Cerebellar cortex (tissue), 1 donor: ENCODE data around the gene CD164L2.
"Not testable (repeated sequence)": the region's sequence is repeated elsewhere in the genome, so short reads cannot be mapped to it uniquely, and the experiment has no call there.

ENCODE experiments used
- DNase-seq: peaks from one replicate; pipeline ENCODE4 v3.0.0-alpha.2; 2015; ENCODE audit warnings: low spot score

The CD164L2 gene

DNA sequence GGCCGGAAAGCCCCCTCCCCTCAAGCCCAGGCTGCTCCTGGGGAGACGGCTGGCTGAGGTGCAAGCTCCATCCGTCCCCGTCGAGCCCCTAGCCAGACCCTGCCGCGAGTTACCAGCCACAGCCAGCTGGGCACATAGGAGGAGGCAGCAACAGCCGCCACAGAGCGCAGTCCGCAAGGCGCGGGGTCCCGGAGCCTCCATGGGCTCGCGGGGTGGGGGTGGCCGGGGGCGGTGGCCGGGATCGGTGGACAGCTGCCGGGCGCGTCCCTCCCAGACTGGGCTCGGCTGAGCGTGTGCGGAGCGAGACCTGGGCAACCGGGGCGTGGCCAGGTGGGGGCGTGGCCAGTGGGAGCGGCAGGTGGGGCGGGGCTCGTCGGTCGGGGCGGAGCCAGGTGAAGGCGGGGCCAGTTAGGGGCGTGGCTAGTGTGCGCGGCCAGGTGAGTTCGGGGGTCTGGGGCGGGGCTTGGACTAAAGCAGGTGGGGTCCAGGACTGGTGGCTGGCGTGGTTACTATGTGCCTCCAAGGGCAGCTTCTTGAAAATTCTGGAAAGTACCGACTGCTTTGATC is at the start of gene CD164L2:
CD164L2 (minus strand) TSS at position 295 of the 567 bp plus-strand sequence; CDS start at position 201, 94 bp downstream.
- DNase-seq = no peak

DNA sequence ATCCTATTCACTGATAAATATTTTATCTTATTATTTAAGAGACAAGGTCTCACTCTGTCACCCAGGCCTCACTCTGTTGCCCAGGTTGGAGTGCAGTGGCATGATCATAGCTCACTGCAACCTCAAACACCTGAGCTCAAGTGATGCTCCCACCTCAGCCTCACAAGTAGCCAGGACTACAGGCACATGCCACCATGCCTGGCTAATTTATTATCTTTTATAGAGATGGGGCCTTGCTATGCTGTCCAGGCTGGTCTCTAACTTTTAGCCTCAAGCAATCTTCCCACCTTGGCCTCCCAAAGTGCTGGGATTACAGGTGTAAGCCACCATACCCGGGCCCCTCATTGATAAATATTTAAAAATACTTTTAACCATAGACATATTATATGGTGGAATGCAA is 49.6 kb upstream of the CD164L2 start:
- DNase-seq = not testable (repeated sequence)

DNA sequence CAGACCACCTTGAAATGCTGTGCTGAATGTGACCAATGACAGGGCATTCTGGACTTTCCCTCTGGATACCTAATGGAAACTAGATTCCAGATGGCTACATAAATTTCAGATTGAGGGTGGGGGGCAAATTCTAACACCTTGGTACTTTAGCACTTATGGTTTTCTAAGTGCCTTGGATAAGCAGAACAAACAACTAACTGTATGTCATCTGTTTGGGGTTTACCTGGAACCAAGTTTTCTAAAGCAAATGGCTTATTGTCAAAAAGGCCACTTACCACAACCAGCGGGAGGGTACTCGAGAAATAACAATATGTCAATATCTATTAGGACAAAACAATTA is 48.4 kb upstream of the CD164L2 start:
- DNase-seq = no peak

DNA sequence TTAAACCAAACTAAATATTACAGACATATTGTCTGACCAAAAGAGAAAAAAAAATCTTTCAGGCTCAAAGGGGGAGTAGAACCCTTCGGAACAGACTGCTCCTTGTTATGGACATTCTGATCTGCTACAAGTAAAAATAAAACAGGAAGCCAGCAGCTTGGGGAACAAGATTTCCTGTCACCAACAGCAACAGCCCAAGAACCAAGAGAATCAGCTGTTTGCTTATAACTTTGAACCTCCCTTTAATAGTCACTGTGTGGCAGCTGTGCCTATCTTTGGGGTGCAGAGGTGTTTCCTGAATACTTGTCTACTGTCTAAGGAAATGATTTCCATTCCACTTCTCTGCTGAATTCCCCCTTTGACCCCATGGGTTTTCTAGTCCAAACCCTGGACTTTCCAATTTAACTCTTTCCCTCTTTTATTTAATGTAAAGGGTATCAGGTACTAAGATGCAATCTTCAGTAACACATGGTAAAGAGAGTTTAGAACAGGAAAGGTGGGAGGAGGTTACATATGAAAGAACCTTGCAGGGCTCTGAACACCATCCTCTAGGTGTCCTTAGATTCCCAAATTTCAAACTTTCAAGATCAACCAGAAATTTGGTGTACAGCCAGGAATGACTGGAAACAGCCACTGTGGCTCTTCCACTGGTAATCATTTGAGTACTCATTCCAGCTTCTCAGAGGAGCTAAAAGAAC is 47.9 kb upstream of the CD164L2 start:
- DNase-seq = peak; percentile 50

DNA sequence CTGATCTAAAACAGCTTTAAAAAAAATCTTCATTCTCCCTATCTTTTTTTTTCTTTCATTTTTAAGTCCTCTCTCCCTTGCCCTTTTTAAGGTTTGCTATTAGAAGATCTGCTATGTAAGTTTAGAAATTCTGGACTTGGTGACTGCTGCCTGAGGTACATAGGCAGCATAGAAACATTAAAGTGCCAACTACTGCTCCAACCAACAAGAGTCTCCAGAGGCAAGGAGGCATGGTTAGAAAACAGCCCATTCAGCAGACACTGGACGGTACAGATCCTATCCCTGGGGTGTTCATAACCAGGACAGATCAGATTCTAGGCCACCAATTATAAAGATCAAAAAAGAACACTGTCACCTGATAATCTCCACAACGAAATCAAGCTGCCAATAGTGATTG is 45.9 kb upstream of the CD164L2 start:
- DNase-seq = no peak

DNA sequence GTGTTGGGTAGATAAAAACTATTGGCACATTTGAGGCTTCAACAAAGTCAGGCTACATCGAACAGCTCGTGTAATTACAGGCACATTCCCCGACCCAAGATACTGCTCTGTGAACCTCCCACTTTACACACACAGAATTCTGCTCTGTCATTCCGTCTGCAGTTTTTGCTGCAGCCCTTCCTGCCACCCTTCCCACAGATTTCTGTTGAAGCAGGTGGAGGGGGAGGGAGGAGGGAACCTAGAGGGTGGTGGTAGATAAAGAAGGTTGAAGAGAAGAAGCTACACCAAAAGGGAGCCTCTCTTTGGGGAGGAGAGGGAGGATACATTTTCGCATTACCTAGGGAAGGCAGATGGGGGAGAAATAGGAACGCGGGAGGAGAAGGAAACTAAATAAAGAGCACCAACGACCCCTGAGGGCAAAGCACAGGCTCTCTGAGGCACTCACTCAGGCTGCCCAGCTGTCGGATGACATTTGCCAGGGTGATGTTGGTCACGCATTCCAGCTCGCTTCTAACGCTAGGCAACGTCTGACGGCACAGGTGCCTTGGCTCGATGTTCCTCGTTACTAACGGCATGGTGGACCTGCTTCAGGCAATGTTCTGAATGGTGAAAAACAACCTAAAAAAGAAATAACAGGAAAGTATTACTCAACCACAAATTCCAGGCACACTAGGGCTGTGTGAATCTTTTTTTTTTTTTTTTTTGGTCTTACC is 45.3 kb upstream of the CD164L2 start:
- DNase-seq = peak; percentile 28

DNA sequence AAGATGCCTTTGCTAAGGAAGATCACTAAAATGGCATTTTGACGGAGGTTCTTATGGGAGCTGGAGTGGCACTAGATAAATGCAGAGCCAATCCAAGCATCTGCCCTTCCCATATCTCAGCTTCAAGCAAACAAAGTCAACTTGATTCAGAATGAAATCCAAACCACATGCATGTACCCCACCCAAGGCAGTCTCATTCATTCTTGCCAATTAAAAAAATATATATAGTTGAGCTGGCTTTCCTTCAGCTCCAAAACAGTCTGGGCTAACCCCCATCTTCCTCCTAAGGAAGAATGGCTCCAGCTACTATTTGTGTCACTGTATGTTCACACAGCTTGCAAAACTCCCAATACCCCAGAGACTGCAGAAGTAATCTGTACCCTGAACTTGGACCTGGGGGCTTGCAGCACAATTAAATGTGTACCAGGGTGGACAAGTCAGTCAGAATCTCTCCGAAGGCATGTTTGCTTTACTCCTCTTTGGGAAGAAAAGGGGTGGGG is 44.7 kb upstream of the CD164L2 start:
- no peak for DNase-seq

DNA sequence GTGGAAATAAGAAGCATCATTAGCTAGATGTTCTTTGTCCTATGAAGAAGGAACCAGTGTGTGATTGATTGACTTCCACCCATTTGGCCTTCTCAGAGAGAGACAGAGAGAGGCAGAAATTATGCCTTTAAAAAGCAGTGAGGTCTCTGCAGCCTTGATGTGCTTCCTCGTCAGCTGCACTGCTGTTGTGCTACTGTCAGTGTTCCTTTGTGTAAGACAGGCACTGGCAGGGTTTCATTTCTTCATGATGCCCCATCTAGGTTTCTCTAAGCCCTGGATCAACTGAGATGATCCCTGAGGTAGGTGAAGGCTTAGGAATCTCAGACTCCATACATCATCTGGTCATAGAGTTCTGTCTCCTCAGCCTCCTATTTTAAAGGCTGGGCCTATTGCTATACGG is 44.2 kb upstream of the CD164L2 start:
- no peak for DNase-seq

DNA sequence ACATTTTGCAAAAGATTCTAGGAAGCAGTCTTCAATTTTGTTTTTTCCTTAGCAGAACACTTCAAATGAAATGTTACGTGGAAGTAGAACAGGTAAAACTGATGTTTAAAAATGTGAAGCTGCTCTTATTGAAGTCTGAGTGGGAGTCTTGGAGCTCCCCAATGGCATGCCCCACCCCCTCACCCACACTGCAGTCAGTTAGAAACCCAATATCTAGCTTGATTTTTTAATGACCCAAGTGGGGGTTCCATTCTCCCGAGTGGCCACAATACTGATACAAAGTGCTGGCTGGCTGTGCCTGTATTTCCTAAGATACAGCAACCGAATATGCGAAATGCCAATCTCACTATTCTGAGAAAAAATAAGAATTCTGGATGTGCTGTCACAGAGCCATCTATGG is 40.6 kb upstream of the CD164L2 start:
- DNase-seq = no peak

DNA sequence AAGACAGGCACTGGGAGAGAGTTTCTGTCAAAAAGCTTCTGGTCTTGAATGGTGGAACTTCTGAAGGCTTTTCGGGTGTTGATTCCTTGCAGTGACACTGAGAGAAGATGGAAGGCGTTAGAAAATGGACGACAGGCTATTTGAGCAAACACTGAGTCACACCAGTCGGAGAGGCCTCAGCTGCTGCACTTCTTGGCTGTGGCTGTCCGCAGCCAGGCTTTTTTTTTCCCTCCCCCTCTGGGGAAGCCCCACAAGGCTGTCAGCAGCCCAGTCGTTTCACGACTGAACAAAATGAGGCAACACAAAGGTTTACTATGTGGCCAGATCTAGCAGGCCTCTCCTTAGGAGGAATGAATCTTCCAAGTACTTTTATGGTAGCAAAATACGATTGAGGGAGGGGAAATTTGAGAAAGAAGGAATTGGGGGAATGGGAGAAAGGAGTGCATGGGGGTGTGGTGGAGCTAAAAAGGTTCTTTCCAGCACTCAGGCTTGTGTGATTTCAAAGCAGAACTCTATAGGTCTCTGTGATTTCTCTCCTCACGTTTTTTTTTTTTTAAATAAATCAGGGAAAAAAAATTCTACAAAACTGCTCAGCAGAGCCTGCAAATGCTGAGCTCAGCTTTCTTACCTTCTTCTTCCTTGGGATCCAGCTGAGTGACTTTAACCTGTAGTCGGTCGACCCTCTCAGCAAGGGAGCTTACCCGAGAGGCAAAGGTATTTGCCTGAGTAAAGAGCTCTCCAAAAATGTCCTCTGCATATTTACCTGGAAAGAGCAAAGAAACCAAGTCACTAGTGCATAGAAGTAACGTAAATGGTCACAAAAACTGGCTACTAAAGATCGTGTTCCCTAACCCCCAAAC is 35.4 kb upstream of the CD164L2 start:
- DNase-seq = no peak

DNA sequence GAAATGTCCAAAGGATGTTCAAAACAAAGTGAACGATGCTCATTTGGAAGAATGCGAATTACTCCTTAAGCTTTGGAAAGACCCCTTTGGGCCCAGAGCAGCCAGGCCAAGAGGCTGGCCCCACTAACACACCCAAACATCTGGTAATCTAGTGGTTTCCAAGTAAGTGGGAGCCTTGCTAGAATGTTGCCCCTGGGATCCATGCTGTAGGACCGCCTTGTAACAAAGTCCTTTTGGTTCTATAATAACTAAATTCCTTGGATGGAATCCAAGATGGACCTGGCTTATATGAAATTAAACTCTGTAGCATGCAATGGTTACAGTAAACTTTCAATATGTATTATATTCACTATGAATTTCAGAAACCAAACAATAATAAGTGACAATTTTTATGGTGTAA is 34.6 kb upstream of the CD164L2 start:
- no peak for DNase-seq

DNA sequence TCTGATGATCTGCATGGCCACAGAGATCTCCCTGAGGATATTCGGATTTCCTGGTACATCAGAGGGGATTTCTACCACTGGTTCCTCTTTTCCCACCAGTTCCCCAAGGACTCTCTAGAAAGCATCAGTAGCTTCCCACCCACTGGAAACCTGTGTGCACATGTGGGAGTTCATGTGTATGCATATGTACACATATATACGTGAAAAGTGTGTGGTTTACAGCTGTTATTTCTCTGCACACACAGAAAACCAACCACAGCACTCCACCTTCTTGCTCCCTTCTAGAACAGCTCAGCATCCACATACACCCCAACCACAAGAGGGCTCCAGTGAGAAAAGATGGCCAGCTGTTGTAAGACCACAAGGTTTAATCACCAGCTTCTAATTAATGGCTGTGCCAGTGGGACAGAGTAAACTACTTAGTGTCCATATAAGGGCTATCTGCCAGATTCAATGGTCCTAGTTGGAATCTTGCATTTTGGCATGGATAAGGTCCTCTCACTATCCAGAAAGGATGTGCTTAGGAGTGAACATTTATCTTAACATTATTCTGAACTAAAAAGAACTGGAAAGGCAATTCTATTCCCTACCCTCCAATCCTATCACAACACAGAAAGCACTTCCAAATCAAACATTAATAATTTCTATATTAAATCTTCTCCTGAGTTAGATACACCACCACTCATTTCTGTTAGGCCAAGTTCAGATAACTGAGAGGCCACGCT is 33.4 kb upstream of the CD164L2 start:
- peak; percentile 65 for DNase-seq

DNA sequence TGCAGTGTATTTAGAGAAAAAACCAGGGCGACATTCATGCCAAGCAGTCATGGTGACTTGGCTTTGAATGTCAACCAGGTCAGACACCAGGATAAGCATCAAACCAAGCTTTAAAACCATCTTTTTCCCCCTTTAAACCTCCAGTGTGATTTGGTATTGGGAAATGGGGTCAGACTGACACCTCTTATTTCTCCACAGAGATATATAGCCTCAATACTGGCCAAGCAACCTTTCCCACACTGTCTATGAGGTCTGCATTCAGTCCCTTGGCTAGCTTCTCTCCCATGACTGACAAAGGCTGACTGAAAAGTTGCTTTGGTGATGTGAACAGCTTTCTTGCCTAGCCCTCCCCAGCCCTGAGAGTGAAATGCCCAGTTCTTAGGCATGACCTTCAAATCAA is 31.0 kb upstream of the CD164L2 start:
- DNase-seq = no peak

DNA sequence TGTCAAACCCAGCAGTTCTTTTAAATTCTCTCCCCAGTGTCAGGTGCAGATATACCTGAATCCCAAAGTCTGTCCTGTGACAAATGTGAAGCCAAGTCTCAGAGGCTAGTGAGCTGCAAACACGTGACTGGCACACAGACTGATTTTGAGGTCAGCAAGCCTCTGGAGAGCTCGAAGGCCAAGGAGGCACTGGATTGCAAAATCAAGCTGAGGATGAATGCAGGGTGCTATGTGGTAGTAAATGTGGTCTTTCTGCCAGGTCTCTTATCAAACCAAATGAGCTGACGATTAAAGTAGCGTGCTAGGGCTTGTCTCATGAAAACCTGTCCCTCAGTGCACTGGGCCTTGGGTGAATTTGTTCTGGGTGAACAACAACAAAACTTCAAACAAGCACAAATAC is 29.9 kb upstream of the CD164L2 start:
- no peak for DNase-seq

DNA sequence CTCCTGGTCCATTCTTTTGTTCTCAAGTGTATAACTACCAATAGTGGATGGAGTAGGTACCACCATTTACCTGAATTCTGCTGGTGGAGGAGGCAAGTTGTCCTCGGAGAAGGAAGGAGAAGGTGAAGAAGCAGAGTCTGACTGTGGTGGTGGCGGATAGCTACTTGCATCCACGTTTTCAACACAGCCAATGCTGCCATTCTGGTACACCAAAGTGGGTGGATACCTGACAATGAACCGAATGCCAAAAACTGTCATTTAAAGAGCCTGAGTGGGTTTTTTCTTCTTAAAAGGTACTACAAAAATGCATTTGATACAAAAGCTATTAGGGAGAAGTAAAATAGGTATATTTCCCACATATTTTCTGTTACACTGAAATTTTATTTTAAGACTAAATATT is 29.4 kb upstream of the CD164L2 start:
- DNase-seq = no peak

DNA sequence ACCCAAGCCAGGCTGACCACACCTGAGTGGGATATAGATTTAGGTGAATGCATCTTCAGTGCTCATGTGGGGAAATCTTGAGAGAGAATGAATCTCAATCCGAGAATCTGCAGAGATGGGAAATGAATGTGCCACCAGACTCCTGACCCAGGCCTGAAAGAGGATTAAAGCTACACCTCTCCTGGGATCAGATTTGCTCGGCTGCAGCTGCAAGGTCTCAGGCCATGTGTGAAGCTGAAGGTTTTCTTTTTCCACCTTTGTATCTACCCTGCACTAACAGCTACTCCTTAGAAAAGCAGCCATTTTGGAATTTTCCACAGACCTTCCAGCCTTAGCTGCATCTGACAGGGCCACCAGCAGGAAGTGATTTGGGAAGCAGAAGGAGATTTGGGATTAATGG is 27.6 kb upstream of the CD164L2 start:
- DNase-seq = no peak

DNA sequence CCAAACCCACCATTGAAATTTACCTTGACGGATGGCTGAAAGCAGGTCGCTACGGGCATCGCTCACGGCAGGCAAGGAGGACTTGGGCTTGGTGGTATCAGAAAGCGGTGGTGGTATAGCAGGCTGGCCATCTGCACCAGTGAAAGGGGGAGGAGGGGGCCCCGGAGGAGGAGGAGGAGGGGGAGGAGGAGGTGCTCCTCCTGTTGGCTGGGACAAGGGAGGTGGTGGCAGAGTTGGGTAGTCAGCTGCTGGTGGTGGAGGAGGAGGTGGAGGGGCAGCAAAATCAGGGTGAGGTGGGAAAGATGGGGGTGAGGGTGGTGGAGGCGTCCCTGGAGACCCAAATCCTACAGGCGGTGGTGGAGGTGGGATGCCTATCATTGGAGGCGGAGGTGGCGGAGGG is 26.5 kb upstream of the CD164L2 start:
- no peak for DNase-seq

DNA sequence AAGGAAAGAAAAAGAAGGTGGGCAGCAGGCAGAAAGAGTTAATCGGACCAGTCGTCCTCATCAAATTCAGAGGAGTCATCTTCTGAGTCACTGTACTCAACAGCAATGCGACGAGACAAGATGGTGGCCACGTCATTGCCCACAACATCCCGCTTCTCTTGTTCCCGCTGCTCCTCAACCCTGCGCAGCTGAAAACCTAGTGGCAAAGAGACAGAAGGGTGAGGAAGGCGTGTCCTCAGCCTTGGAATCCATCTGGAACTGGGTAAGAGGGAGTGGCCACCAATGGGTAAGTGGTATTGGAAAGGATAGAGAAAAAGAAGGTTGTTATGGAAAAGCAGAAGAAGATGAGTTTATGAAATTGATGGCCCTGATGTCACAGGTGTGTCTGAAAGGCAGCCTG is 25.0 kb upstream of the CD164L2 start:
- DNase-seq = no peak

DNA sequence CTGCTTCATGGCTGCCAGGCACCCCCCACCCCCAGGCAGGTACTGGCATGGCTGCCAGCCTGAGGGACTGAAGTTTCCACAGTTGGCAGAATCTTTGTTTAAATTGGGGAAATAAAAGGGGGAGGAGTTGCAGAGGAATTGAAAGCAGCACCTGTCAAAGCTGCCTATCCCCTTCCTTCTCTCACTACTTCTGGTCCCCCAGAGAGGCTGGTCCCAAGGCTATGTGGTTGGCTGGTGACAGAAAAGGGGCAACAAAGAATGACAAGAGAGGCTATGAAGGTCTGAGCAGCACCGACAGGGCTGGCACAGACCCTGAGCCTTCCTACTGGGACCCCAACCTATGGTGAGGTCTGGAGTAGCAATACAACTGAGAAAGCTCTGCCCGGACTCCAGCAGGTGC is 23.7 kb upstream of the CD164L2 start:
- DNase-seq = not testable (repeated sequence)

DNA sequence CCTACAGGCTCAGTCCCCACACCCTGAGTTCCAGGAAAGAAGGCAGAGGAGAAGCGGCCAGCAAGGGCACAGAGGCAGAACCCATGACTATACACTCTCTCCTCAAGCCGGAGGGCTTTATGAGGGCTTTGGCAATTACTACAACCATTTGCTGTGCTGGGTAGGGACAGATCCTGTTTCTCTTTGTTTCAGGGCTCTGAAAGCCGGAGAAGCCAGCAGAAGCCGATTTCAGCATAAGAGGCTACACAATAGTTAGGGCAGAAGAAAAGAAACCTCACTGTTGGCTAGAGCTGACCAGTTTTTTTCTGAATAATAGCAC is 23.2 kb upstream of the CD164L2 start:
- DNase-seq = no peak

DNA sequence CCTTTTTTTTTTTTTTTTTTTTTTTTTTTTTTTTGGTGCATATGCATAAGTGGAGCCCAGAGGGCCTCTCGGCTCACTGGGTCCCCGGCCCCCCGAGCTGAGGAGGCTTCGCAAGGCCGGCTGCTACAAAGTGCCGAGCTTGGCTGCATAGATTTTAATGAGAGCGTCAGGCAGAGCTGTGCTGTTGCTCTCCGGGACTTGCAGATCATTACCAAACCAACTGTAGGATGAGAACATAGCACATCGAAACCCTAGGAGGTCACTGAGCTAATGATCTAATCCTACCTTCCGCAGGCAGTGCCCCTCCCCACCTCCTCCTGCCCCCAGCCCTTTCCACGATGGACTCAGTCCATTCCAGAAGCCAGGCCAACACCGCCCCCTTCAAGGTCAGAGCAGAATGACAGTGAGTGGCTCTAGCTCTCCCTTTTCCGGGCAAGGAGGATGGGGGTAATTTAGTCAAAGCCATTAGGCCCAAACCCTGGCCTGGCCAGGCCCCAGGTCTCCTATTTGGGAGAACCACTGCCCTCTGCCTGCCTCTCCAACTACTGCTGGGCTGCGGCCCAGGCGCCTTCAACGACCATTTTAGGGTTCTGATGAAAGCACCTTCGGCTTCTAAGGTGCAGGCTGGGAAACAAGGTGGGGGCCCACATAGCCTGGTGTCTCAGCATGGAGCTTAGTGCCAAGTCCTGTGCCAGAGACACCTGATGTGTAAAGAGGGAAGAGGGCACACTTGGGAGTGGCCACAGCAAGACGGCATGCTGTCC is 22.6 kb upstream of the CD164L2 start:
- not testable (repeated sequence) for DNase-seq
